ENCODE measurements around the gene DEPDC1. TPM values are rescaled to one million over a fixed set of nuclear protein-coding genes. Genes with fewer than 3 reads are reported as not detected.
"Not testable (repeated sequence)": the region's sequence is repeated elsewhere in the genome, so short reads cannot be mapped to it uniquely, and the experiment has no call there.

Gene DEPDC1
- total RNA-seq, 1 donor from 2014 or later: 10.8 TPM

GRCh38 chr1:68478662-68479061 lies 18.2 kb downstream of the DEPDC1 start:
- no peak for DNase-seq (ENCODE audit: low spot score)

DNA sequence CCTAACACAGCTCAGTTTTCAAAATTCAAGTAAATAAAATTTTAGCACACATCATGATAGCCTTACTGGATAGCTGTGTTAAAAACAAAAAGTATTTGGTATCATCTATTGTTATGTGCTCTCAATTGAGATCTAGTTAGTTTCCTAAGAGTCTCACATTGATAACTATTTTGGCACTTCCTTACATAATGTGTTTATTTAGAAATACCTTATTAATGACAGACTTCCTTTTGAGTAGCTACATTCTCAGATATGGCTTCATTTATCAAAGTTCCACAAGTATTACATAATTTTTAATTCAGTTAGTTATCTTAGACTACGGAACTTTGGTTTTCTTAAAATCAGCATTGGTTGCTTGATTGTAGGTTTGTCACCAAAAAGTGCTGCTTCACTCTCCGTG lies 20.3 kb downstream of the DEPDC1 start:
- not testable (repeated sequence) for DNase-seq (ENCODE audit: low spot score)

GRCh38 chr1:68473060-68473459 lies 23.8 kb downstream of the DEPDC1 start:
- DNase-seq (ENCODE audit: low spot score): no peak

- peak; percentile 23 for DNase-seq (ENCODE audit: low spot score)
Measured at GRCh38 chr1:68470388-68470970, 26.4 kb downstream of the DEPDC1 start.

- no peak for DNase-seq (ENCODE audit: low spot score)
Measured at GRCh38 chr1:68464891-68465290, 32.0 kb downstream of the DEPDC1 start.

GRCh38 chr1:68460935-68461334 lies 35.9 kb downstream of the DEPDC1 start:
- no peak for DNase-seq (ENCODE audit: low spot score)

DNA sequence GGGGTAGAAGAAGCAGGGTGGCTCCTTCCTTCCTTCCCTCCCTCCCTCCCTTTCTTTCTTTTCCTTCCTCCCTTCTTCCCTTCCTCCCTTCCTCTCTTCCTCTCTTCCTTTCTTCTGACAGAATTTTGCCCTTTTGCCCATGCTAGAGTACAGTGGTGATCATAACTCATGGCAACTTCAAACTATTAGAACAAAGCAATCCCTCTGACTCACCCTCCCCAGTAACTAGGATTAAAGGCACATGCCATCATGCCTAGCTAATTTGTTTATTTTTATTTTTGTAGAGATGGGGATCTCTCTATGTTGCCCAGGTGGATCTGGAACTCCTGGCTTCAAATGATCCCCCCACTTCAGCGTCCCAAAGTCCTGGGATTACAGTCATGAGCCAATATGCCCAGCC lies 37.1 kb downstream of the DEPDC1 start:
- no peak for DNase-seq (ENCODE audit: low spot score)

DNA sequence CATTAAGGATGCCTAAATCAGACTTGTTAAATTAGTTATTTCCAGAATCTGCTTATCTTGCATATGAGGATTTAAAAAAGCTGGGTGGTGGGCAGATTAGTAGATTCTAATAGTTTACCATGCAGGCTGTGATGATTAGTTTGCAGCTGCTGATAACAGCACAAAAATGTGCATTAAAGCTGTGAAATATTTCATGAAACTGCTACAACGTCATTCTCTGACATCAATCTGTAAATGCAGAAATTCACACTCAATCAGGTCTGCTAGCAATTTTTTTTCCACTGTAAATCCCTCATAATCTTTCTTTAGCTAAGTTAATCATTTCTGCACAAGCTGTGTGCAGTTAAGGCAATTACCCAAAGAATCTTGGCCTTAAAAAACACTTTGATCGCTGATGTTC lies 37.8 kb downstream of the DEPDC1 start:
- no peak for DNase-seq (ENCODE audit: low spot score)

- no peak for DNase-seq (ENCODE audit: low spot score)
Measured at GRCh38 chr1:68456202-68456601, 40.7 kb downstream of the DEPDC1 start.

GRCh38 chr1:68454534-68454933 lies 42.3 kb downstream of the DEPDC1 start:
- no peak for DNase-seq (ENCODE audit: low spot score)

GRCh38 chr1:68453060-68453670 lies 43.7 kb downstream of the DEPDC1 start:
- DNase-seq (ENCODE audit: low spot score): no peak

DNA sequence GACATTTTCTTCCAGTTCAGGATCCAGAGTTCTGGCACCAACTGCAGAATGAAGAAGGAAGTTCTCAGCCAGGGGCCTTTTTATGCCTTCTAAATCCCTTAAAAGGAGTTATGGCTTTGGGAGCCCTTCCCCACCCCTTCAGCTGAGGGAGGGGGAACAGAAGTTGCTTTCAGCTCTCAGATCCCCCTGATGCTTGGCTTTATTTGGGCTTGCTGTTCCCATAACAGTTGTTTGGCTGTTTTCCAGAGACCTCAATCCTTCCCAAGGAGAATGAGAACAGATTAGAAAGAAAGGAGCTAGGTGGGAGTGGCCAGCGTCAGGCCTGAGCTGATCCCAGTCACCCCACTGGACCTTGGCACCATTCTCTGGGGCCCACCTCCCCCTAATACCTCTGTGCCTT lies 47.0 kb downstream of the DEPDC1 start, which contains the start of gene RPE65:
Gene RPE65, minus strand, starts transcription at position 54 of the 400 bp plus-strand sequence. Its CDS starts 49 bp downstream, at position 5.
- DNase-seq (ENCODE audit: low spot score): peak; percentile 80

DNA sequence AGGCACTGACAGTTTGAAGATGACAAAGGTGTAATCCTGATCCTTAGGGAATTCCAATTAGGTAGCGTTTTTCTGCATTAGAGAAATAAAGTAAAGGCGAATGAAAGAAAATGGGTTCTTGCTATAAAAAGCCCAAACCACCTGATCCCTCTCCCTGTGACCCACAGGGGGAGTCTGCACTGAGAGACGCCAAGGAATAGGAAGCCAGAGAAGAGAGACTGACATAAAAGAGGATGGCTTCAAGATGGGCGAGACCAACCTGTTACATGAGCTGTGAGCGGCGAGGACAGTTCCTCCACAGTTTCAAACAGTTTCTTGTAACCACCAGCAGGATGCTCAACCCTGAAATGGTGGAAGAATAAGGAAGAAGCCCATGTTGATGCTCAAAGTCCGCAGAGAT lies 48.5 kb downstream of the DEPDC1 start:
- no peak for DNase-seq (ENCODE audit: low spot score)

DNA sequence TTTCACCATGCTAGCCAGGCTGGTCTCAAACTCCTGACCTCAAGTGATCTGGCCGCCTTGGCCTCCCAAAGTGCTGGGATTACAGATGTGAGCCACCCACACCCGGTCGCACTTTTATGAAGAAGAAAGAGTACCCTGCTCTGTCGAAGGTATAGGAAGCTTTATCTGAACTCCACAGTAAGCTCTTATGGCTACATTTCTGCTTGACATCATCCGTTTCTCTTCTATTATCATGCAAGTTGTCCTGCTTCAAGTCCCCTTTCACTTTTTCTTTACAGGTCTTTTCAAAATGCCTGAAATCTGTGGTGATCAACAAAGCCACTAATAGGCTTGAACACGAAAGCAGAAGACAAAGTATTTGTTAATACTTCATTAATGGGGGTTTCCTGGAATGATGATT lies 51.2 kb downstream of the DEPDC1 start:
- no peak for DNase-seq (ENCODE audit: low spot score)

DNA sequence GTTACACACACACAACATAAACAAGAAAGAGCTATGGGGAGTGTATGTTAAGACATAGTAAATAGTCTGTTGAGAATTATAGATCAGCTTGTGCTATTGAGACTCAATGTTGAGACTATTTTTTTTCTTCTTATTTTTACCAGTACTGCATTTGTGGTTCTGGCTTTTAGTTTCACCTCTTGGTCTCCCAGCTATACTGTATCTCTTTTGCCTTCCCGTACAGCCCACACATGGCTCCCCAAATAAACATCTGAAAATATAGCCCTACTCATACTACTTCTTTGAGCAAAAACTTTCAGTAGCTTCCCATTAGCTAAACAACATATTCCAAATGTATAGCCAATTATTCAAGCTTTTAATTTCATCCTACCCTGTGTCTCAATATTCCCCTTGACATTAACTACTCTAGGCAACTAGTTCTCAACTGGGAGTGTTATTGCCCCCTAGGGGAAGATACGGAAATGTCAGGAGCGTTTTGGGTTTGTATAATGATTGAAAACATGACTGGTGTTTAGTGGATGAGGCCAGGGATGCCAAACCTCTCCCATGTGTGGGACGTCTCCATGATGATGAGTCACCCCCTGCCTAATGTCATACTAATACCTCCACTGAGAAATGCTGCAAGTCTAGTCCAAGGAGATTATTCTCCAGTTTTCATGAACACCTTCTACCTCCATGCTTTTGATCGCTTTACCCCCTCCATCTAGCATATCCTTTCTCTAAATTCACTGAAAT lies 53.9 kb downstream of the DEPDC1 start:
- peak; percentile 18 for DNase-seq (ENCODE audit: low spot score)

DNA sequence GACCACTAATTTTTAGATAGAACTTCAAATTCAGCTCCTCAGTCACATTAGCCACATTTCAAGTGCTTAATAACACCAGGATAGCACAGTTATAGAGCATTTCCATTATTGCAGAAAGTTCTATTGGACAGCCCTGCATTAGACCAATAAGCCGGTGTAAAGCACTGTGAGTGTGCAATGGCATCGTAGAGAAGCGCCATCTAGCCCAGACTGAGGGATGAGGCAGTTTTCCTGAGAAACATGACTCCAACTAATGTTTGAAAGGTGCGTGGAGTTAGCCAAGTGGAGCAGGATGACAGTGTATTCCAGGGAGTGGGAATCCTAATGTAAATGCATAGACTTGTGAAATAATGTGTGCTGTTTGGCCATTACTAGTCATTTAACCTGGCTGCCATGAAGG lies 54.9 kb downstream of the DEPDC1 start:
- no peak for DNase-seq (ENCODE audit: low spot score)

- no peak for DNase-seq (ENCODE audit: low spot score)
Measured at GRCh38 chr1:68438310-68438709, 58.6 kb downstream of the DEPDC1 start.

DNA sequence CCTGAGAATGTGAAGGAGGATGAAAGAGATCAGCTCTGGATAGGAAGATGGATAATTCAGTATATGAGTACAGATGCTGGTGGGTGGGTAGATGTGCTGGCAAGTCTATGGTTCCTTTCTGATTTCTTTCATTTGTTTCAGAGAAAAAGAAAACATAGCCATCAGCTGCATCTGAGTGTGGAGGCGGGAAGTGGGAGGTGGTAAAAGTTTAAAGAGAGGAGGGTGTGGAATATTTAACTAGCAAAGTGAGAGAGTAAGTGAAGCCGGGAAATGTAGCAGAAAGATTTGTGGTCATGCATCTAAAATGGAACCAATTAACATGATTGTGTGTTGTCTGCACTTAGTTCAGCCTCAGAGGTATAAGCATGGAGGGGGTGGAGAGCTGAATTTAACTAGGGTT lies 63.5 kb downstream of the DEPDC1 start:
- DNase-seq (ENCODE audit: low spot score): no peak

DNA sequence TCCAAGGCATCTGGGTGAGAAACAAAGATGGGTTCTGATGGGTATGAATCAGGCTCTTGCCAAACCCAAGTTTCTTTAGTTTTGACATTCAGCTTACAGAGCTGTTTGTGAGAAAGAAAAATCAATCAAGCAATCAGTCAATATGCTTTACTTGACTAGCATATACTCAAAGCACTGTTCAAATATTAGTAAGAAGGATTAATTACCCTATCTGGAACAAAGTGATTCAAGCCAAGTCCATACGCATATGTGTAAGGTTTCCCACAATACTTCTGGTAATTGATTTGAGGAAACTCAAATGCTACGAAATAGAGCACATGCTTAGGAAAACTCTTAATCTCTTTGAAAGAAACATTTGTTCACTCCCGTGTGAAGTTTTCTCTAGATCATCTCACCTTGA lies 65.8 kb downstream of the DEPDC1 start:
- no peak for DNase-seq (ENCODE audit: low spot score)

DNA sequence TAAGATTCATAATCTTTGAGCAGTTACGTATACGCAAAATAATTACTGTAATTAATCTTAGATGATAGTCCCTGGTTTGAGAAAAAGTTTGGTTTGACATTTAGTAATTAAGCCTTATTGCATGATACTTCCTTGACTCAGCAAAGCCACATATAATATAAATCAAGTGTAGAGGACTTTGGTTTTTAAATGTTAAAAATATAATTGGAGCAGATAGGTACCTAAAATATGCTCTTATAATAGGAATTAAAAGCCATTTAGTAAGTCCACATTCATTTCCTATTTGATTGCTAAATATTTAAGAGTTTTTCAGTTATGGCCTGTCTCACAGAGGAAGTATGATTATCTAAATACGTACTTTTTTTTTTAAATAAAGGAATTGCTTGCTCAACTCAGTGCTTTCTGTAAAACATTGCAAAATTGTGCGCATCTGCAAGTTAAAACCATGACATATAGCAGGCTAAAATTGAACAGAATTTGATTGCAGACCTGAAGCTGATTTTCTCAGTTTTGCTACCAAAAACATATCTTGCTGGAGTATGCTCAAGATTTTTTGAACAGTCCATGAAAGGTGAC lies 67.6 kb downstream of the DEPDC1 start:
- no peak for DNase-seq (ENCODE audit: low spot score)

DNA sequence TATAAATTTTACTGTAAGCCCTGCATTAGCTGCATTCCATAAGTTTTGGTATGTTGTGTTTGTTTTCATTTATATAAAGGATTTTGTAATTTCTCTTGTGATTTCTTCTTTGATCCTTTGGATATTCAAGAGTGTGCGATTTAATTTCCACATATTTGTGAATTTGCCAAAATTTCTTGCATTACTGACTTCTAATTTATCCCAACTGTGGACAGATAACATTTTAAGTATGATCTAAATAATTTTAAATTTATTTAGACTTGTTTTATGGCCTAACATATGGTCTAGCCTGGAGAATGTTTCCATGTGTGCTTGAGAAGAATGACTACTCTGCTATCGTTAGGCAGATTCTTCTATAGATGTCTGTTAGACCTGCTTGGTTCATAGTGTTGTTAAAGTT lies 70.3 kb downstream of the DEPDC1 start:
- no peak for DNase-seq (ENCODE audit: low spot score)
